Central memory CD8-positive, alpha-beta T cell (primary cell): Measurements from ENCODE around the gene TSC2.

Source experiments
- ATAC-seq: fragments of 150-1000 bp; cut with Tn5 transposase; replicated peaks from 2 replicates; pipeline ENCODE4 v1.10.0; 2022; ENCODE audit warnings: mild to moderate bottlenecking, moderate FRiP score, moderate number of reproducible peaks; ENCODE audit not compliant: poor library complexity, severe bottlenecking; ENCODE audit errors: extremely low read depth
- DNase-seq, 2 donors: peaks; one replicate each; pipeline ENCODE4 v3.0.0; 2021; ENCODE audit warnings: low spot score in 2 of 2
- H3K27ac Mint-ChIP-seq: one replicate; pipeline ENCODE4 v1.8.0; 2022; ENCODE audit warnings: low read depth, mild to moderate bottlenecking, moderate library complexity, mixed read lengths
- H3K27me3 Mint-ChIP-seq: one replicate; pipeline ENCODE4 v1.8.0; 2022; ENCODE audit warnings: mixed read lengths
- H3K36me3 Mint-ChIP-seq: one replicate; pipeline ENCODE4 v1.8.0; 2022; ENCODE audit warnings: mild to moderate bottlenecking, moderate library complexity, mixed read lengths; ENCODE audit not compliant: insufficient read depth
- H3K4me1 Mint-ChIP-seq: one replicate; pipeline ENCODE4 v1.8.0; 2022; ENCODE audit warnings: mixed read lengths
- H3K4me3 Mint-ChIP-seq: one replicate; pipeline ENCODE4 v1.8.0; 2022; ENCODE audit warnings: mild to moderate bottlenecking, moderate library complexity, mixed read lengths
- H3K9me3 Mint-ChIP-seq: one replicate; pipeline ENCODE4 v1.8.0; 2022; ENCODE audit warnings: mixed read lengths

The TSC2 gene

DNA sequence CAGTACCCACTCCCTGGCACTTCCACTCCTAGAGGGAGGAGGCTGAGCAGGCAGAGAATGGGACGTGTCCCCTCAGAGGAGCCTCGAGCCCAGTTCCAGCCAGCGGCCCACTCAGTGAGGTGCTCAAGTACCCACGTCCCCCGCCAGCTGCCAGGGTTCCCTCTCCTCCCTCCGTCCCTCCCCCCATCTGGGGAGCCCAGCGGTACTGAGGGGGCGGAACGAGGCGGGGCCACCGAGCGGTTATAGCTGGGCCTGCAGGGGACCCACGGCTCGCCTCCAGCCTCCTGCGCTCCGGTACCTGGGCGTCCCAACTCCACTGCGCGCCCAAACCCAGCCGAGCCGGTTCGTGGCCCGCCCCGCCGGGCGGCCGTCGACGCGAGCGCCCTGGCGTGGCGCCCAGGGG, 28.3 kb upstream of the TSC2 start, which contains the start of gene NPW:
Gene NPW (plus strand): TSS at position 268 of the 403 bp plus-strand sequence.
- Mint-ChIP-seq H3K36me3 (peaks cover 5% of the 10 kb centered on the region), H3K27me3 (peaks cover 40% of the 10 kb centered on the region), H3K4me3 (no peak within 1 kb of the TSS), H3K4me1 (peaks cover 12% of the 10 kb centered on the region), H3K9me3 (no peaks in the 10 kb centered on the region), H3K27ac (no peak within 1 kb of the TSS)
- DNase-seq = no peak
- ATAC-seq = no peak

DNA sequence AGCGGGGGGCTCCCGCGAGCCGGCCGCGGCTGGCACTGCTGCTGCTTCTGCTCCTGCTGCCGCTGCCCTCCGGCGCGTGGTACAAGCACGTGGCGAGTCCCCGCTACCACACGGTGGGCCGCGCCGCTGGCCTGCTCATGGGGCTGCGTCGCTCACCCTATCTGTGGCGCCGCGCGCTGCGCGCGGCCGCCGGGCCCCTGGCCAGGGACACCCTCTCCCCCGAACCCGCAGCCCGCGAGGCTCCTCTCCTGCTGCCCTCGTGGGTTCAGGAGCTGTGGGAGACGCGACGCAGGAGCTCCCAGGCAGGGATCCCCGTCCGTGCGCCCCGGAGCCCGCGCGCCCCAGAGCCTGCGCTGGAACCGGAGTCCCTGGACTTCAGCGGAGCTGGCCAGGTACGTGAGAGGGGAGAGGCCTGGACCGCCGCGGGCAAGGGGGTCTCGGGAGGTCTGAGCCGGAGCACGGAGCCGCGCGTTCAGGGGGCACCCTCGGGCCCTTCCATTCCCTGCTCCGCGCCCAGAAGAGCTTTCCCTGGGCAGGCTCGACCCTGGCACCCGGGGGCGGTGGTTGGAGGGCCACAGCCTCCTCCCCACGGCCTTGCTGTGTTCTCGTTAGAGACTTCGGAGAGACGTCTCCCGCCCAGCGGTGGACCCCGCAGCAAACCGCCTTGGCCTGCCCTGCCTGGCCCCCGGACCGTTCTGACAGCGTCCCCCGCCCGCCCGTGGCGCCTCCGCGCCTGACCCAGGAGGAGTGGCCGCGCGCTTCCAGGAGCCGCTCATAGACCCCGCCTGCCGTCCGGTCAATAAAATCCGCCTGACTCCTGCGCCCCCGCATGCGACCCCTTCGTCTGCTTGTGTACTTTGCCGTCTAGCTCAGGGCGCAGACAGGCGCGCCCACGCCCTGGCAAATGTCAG, 27.6 kb upstream of the TSC2 start:
- DNase-seq (no peak), ATAC-seq (no peak)
- Mint-ChIP-seq H3K27me3 (peaks cover 40% of the 10 kb centered on the region), H3K4me1 (peaks cover 12% of the 10 kb centered on the region), H3K36me3 (peaks cover 5% of the 10 kb centered on the region), H3K4me3 (no peak overlapping the region), H3K27ac (no peak overlapping the region), H3K9me3 (no peaks in the 10 kb centered on the region)

DNA sequence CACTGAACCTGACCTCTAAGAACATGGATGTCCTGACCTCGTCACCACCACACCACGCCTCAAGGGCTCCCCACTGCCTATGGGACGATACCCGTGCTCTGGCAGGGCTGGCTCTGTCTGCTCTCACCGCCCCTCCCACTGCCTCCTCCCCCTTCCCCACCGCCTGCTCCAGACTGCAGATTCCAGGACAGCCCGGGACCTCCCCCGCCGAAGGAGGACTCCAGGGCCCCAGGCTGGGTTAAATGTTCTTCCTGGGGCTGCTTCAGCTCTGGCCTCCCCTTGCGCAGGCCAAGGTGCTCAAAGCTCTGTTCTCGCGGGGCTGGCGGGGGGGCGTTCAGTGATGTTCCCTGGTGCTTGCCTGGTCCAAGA, 25.1 kb upstream of the TSC2 start:
- ATAC-seq = peak; percentile 29
- DNase-seq = no peak
- Mint-ChIP-seq H3K4me3 (peak overlapping the region; percentile 65), H3K27me3 (peaks cover 40% of the 10 kb centered on the region), H3K36me3 (peaks cover 5% of the 10 kb centered on the region), H3K9me3 (no peaks in the 10 kb centered on the region), H3K27ac (peak overlapping the region; percentile 78), H3K4me1 (peaks cover 12% of the 10 kb centered on the region)

DNA sequence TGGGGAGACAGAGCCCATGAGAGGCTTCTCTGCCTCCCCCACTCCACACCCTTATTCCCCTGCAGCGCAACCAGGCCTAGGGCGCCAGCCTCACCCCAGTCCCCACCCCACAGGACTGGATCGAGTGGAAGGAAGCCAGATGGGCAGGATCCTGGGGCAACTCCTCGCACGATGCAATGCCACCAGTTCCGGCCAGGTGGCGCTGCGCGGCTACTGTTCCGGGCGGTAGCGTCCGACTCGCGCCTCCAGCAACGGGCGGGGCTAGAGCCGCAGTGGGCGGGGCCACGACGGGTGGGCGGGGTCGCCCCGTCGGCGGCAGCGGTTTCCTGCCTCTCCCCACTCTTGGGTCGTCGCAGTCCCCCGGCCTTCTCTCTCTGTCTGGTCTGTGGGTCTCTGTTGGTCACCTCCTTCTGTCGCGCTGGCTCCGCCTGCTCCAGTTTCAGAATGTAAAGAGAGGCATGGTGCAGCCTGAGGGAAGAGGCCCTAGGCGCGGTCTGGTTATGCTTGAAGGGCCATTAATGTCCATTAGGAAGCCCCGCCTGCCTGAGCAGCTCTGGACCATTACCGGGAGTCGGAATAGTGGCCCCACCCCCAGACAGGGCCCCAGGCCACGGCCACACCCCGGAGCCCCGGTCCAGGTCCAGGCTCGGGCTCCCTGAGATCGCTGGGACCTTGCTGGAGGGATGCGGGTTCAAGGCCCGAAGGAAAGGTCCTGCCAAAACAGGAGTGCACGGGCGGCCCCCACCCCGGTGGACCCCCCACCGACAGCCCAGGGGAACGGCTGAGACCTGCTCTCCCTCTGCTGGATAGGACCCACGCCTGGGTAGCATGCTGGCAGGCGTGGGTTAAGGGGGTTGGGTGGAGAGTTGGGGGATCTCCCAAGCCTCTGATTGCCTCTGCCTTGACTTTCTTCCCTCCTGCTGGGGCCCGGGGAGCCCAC, 24.4 kb upstream of the TSC2 start:
- DNase-seq (peak; percentile 90 to 97), ATAC-seq (peak; percentile 80)
- peak overlapping the region; percentile 65 for H3K4me3 Mint-ChIP-seq
- H3K27ac Mint-ChIP-seq = peak overlapping the region; percentile 78
- peaks cover 39% of the 10 kb centered on the region for H3K27me3 Mint-ChIP-seq
- H3K36me3 Mint-ChIP-seq = peaks cover 5% of the 10 kb centered on the region
- peaks cover 12% of the 10 kb centered on the region for H3K4me1 Mint-ChIP-seq
- no peaks in the 10 kb centered on the region for H3K9me3 Mint-ChIP-seq

DNA sequence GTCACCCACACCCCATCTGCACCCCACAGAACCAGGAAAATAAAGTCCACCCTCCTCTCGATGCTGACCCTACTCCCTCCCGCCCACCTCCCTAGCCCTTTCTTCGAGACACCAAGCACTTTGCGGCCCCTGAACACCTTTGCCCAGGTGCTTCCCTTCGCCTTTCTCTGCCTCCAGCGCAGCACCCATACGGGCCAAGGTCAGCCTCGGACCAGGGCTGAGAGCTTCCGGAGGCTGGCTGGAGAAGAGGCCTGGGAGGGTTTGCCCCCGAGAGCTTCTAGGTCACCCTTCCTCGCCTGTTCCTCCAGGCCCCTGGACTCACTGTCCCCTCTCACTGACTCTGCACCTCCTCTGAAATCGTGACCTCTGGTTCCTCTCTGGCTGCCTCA, 23.8 kb upstream of the TSC2 start:
- DNase-seq (no peak), ATAC-seq (no peak)
- Mint-ChIP-seq H3K4me1 (peaks cover 12% of the 10 kb centered on the region), H3K4me3 (no peak overlapping the region), H3K36me3 (peaks cover 5% of the 10 kb centered on the region), H3K27me3 (peaks cover 32% of the 10 kb centered on the region), H3K27ac (peak overlapping the region; percentile 78), H3K9me3 (no peaks in the 10 kb centered on the region)

DNA sequence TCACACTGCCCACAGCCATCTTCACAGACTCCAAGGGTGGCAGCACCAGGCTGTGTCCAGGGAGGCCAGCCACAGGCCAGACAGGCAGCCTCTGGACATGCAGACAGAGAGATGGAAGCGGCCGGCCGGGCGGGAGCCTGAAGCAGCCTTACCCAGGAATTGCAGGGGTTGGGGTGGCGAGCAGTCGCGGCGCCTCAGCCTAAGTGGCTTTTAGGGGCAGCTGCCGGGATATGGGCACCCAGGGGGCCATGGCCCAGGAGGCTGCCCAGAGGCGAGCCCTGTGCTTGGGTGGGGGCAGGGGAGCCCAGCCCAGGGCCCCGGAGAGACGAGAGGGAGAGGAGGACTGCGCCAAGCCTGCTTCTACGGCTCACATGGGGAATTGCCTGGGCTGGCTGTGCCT, 22.5 kb upstream of the TSC2 start:
- H3K27me3 Mint-ChIP-seq = peaks cover 30% of the 10 kb centered on the region
- peak overlapping the region; percentile 78 for H3K27ac Mint-ChIP-seq
- H3K4me1 Mint-ChIP-seq = peaks cover 12% of the 10 kb centered on the region
- H3K9me3 Mint-ChIP-seq = no peaks in the 10 kb centered on the region
- no peak for DNase-seq
- H3K4me3 Mint-ChIP-seq = peak overlapping the region; percentile 67
- peaks cover 5% of the 10 kb centered on the region for H3K36me3 Mint-ChIP-seq
- no peak for ATAC-seq

DNA sequence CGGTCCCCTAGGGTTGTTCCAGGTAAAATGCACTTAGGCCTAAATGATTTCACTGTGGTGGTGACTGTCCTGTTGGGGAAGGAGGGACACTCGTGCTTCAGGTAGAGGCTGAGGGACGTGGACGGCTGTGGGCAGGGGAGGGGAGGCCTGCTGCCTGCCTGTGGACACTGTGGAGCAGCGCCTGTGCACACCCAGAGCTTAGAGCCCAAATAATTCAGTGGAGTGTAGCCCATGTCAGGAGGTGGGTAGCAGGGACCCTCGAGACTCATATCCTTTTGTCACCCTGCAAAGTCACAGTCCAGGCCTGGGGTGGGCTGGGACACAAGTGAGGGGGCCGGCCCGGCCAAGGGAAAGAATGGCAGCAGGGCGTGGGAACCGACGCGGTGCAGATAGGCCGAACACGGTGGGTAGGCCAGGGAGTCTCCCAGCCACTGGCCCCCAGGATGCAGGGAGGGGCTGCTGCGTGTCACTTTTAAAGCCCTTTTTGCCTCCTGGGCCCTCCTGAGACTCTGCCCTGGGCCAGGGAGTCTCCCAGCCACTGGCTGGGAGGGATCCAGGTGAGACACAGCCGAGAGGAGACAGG, 21.8 kb upstream of the TSC2 start:
- ATAC-seq (no peak), DNase-seq (no peak)
- peak overlapping the region; percentile 67 for H3K4me3 Mint-ChIP-seq
- peaks cover 5% of the 10 kb centered on the region for H3K36me3 Mint-ChIP-seq
- H3K9me3 Mint-ChIP-seq = no peaks in the 10 kb centered on the region
- H3K27me3 Mint-ChIP-seq = peaks cover 22% of the 10 kb centered on the region
- H3K4me1 Mint-ChIP-seq = peaks cover 12% of the 10 kb centered on the region
- H3K27ac Mint-ChIP-seq = no peak overlapping the region

DNA sequence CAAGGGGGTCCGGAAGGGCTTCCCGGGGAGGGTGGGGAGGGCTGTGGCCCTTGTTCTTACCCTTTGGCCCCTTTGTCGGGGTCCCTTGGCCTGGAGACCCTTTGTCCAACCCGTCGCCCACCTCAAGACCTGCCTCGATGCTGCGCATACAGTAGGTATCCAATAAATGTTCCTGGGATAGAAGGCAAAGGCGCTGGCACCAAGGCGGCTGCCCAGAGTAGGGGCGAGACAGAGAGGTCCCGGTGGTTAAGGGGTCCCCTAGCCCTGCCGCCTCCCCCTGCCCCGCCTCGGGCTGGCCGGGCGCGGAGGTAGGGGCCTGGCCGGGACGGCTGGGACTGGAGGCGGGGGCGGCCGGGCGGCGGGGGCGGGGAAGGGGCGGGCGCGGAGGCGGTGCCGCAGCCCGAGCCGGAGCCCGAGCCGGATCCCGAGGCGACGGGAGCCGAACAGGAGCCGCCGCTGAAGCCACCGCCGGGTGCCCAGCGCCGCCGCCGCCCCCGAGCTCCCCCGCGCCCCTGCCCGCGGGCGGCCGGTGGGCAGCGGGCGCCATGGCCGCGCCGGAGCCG, 21.2 kb upstream of the TSC2 start, which contains the start of gene NHERF2:
Gene NHERF2 (plus strand): TSS at position 442 of the 563 bp plus-strand sequence. CDS start 104 bp downstream, at position 546.
- Mint-ChIP-seq H3K4me1 (peaks cover 12% of the 10 kb centered on the region), H3K9me3 (no peaks in the 10 kb centered on the region), H3K4me3 (peak within 1 kb of the TSS; percentile 67), H3K36me3 (peaks cover 5% of the 10 kb centered on the region), H3K27me3 (peaks cover 17% of the 10 kb centered on the region), H3K27ac (no peak within 1 kb of the TSS)
- no peak for DNase-seq
- peak; percentile 12 for ATAC-seq

DNA sequence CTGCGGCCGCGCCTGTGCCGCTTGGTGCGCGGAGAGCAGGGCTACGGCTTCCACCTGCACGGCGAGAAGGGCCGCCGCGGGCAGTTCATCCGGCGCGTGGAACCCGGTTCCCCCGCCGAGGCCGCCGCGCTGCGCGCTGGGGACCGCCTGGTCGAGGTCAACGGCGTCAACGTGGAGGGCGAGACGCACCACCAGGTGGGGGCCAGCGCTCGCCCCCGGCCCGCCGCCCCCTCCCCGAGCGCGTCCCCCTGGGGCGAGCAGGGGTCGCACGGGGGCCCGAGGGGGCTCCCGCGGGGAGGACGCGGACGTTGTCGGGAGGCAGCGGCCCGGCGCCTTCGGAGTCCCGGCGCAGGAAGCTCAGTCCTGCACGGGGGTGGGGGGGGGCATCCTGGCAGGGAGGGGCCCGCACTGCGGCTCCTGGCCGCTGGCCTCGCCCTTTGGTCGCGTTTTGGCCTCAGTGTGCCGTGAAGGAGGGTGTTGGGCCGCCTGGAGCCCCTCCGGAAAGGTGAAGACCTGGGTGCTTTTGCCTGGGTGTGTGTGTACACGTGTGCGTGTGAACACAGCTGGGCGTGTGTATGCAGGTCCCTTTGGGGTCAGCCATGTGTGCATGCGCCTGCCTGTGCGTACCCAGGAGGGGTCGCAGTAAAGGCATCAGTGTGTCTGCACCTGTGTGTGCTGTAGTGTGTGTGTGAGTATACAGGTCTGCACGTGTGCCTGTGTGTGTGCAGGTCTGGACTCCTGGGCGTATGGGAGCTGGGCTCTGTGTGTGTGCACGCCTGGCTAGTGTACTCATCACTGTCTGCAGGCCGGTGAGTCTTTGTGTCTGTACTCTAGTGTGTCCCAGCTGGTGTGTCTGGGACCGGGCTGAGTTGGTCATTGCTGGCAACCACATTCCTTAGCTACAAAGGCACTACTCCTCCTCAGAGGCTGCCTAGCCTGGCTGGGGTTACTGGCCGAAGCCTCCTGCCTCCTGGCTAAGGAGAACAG, 20.5 kb upstream of the TSC2 start:
- Mint-ChIP-seq H3K27me3 (peaks cover 9% of the 10 kb centered on the region), H3K27ac (no peak overlapping the region), H3K4me1 (peaks cover 12% of the 10 kb centered on the region), H3K9me3 (no peaks in the 10 kb centered on the region), H3K4me3 (peak overlapping the region; percentile 63), H3K36me3 (peaks cover 5% of the 10 kb centered on the region)
- ATAC-seq = peak; percentile 22
- DNase-seq = no peak

DNA sequence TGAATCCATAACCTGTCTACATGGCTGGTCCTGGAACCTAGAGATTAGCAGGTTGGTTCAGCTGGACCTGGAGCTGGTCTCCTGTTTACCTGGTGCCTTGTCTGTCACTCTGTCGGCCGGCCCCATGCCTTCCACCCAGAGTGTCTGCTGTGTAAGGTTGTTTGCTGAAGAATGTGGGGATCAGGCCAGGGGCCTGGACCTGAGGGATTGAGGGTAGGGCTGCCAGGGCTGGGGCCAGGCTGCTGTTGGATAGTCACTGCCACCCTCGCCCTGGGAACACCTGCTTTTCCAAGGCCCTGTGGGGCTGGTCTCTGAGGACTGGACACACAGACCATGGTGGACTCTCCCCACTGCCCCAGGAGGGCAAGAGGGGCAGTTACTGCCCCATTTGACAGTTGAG, 19.6 kb upstream of the TSC2 start:
- Mint-ChIP-seq H3K36me3 (peaks cover 3% of the 10 kb centered on the region), H3K27me3 (peaks cover under 1% of the 10 kb centered on the region), H3K9me3 (no peaks in the 10 kb centered on the region), H3K4me1 (peaks cover 5% of the 10 kb centered on the region), H3K27ac (no peak overlapping the region), H3K4me3 (peak overlapping the region; percentile 63)
- ATAC-seq (no peak), DNase-seq (no peak)

DNA sequence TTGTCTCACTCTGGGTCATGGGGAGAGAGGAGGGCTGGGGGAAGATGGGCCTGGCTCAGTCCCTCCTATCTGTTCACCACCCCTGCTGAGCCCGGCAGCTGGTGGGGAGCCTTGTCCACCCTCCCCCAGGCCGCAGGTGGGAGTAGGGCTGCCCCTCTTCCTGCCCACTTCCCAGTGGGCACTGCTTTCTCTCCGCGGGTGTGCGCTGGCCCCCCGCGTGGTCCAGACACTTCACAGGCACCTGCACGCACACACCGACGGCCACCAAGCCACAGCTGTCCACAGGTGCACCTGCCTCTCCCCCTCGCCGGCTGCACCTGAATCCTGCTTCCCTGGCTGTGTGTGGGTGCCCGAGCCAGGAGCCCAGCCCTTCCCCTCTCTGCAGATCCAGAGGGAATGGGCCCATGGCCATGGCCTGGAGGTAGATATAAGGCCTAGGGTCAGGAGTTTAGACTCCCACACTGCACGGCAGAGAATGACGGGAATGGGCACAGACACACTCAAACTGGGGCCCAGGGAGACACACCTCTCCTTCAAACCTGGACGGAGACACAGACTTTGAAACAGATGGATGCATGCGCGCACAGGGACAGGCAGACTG, 19.1 kb upstream of the TSC2 start:
- Mint-ChIP-seq H3K4me3 (no peak overlapping the region), H3K27me3 (no peaks in the 10 kb centered on the region), H3K36me3 (peaks cover 1% of the 10 kb centered on the region), H3K4me1 (no peaks in the 10 kb centered on the region), H3K9me3 (no peaks in the 10 kb centered on the region), H3K27ac (no peak overlapping the region)
- ATAC-seq (no peak), DNase-seq (no peak)
